HepG2 (cell line): ENCODE results near the gene SND1. TPM values are rescaled to one million over a fixed set of nuclear protein-coding genes. Genes with fewer than 3 reads are reported as not detected.

ENCODE experiments used
- BHLHE40 ChIP-seq: IDR thresholded peaks from 2 replicates; pipeline ENCODE4 v1.6.1; 2011; ENCODE audit warnings: low read length, improper control_type of control experiment
- FOXA3 ChIP-seq: IDR thresholded peaks from 2 replicates; pipeline ENCODE4 v1.6.1; 2016; ENCODE audit warnings: missing genetic modification reagents, missing compliant biosample characterization
- FOXO1 ChIP-seq: sonication (generic); formaldehyde crosslinking; IDR thresholded peaks from 2 replicates; pipeline ENCODE4 v1.4.0; 2020; ENCODE audit warnings: missing genetic modification reagents
- HOXD1 ChIP-seq: sonication (generic); formaldehyde crosslinking; IDR thresholded peaks from 2 replicates; pipeline ENCODE4 v1.5.0; 2020; ENCODE audit warnings: missing genetic modification reagents
- NR2F1 ChIP-seq, 2 experiments: fragments of 450-650 bp in 1 of 2; formaldehyde crosslinking in 1 of 2; IDR thresholded peaks; 2 replicates each; pipeline versions ENCODE4 v1.5.0 to v1.6.1; 2016 to 2020; ENCODE audit warnings: mild to moderate bottlenecking in 1 of 2, missing compliant biosample characterization in 1 of 2, missing genetic modification reagents in 1 of 2, moderate library complexity in 1 of 2
- PRMT3 ChIP-seq: sonication (generic); formaldehyde crosslinking; IDR thresholded peaks from 2 replicates; pipeline ENCODE4 v1.8.1; 2022; ENCODE audit warnings: low read depth, mild to moderate bottlenecking, moderate library complexity, missing genetic modification reagents, borderline replicate concordance
- SPEN ChIP-seq: sonication (generic); formaldehyde crosslinking; IDR thresholded peaks from 2 replicates; pipeline ENCODE4 v1.5.1; 2020; ENCODE audit warnings: low read depth, mild to moderate bottlenecking, missing genetic modification reagents
- SRSF1 ChIP-seq: fragments of 200-400 bp; formaldehyde crosslinking; optimal IDR thresholded peaks from 2 replicates; pipeline ENCODE3; 2017; ENCODE audit warnings: mild to moderate bottlenecking, low read depth, low read length, moderate library complexity
- TAF15 ChIP-seq: fragments of 200-400 bp; formaldehyde crosslinking; IDR thresholded peaks from one replicate; pipeline ENCODE4 v1.6.1; 2018; ENCODE audit warnings: mild to moderate bottlenecking, low read depth, low read length; ENCODE audit not compliant: poor library complexity, severe bottlenecking
- ZBTB25 ChIP-seq: IDR thresholded peaks from 2 replicates; pipeline ENCODE4 v1.6.1; 2018; ENCODE audit warnings: missing genetic modification reagents
- ZHX2 ChIP-seq, 2 experiments: sonication (generic) in 1 of 2; formaldehyde crosslinking in 1 of 2; IDR thresholded peaks; 2 replicates each; pipeline versions ENCODE4 v1.6.1 to v1.9.0; 2014 to 2022; ENCODE audit warnings: antibody characterized with exemption in 1 of 2, borderline replicate concordance in 1 of 2, inconsistent platforms in 1 of 2, low read depth in 1 of 2, missing genetic modification reagents in 1 of 2
- ZNF205 ChIP-seq: IDR thresholded peaks from 2 replicates; pipeline ENCODE4 v1.6.1; 2018; ENCODE audit warnings: missing biosample characterization, missing genetic modification reagents
- ZNF710 ChIP-seq: sonication (generic); formaldehyde crosslinking; IDR thresholded peaks from 2 replicates; pipeline ENCODE4 v1.5.0; 2020; ENCODE audit warnings: mild to moderate bottlenecking, missing genetic modification reagents, borderline replicate concordance
- ZNF766 ChIP-seq: sonication (generic); formaldehyde crosslinking; IDR thresholded peaks from 2 replicates; pipeline ENCODE4 v1.5.0; 2020; ENCODE audit warnings: missing genetic modification reagents, borderline replicate concordance
- polyA plus RNA-seq, 8 experiments: library from polyadenylated mRNA; depleted of rRNA in 3 of 8; stranded (reverse) in 7 of 8; unstranded in 1 of 8; fragments of >200 nt; fragmentation: Illumina TruSeq in 4 of 8; extraction: Trizol in 4 of 8; gene quantifications; 2 replicates each; pipeline versions ENCODE4 v1.2.1 to v1.2.3, GENCODE V29; 2011 to 2016; ENCODE audit warnings: low read depth in 4 of 8, missing spikeins in 1 of 8, mixed read lengths in 1 of 8; ENCODE audit not compliant: insufficient read depth in 1 of 8
- total RNA-seq, 5 experiments: library from RNA; depleted of rRNA; stranded (reverse); fragments of >200 nt; fragmentation: Illumina TruSeq; extraction: Trizol; gene quantifications; 2 replicates each; pipeline ENCODE4 v1.2.3, GENCODE V29; 2016; ENCODE audit warnings: low read depth in 1 of 5
- TF ChIP-seq, protein P1 (sequence below): sonication (generic); formaldehyde crosslinking; IDR thresholded peaks from 2 replicates; pipeline ENCODE4 v1.5.0; 2020; ENCODE audit warnings: missing genetic modification reagents
- TF ChIP-seq, protein P2 (sequence below), 2 experiments: fragments of 450-650 bp in 1 of 2; sonication (generic) in 1 of 2; formaldehyde crosslinking; IDR thresholded peaks; 2 replicates each; pipeline versions ENCODE4 v1.5.0 to v1.8.0; 2020 to 2022; ENCODE audit warnings: mild to moderate bottlenecking in 1 of 2, missing genetic modification reagents in 1 of 2

Gene SND1
- total and polyA plus RNA-seq, 2 of the 13 experiments (the other 11 are each of a cell fraction or from before 2014, with no cell fraction given), result 110 to 182 TPM

DNA sequence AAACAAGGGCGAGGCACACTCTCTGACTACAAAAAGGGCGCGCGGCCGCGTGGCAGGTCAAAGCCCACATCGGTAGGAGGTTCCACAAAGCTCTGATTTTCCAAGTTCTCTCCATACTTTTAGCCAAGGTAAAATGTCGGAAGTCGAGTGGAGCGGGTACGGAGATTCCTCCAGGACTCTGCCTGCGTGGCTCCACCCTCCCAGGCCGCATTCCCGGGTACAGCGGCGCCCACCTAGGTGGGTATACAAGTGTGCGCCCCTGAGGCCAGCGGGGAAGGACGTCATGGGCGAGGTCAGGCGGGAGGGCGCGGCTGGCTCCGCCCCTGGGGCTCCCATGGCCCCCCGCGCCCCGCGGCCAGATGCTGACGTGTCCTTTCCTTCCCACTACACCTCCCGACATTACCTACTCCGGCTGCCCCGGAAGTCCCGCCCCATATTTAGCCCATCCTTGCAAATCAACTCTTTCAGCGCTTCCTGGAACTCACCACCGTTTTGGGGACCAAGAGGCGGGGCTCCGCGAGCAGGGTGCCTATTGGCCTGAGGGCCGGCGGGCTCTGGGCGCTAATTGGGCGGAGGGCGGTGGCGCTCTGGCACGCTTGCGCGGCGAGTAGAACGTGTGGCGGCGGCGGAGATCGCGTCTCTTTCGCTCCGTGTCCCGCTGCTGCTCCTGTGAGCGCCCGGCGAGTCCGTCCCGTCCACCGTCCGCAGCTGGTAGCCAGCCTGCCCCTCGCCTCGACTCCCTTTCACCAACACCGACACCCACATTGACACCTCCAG lies at the start of gene SND1 (continued):
- TF ChIP-seq ZHX2 (IDR thresholded peaks at IDR 0.05; ENCODE audit: low read depth) (peak; percentile 77; the same call in 1 of the 2 replicates), ZHX2 (CRISPR knock-in tag; IDR thresholded peaks at IDR 0.05; ENCODE audit: borderline replicate concordance) (0 out of 2 replicates have a peak, but pooled peaks have one; percentile 51), NR2F1 (CRISPR knock-in tag; IDR thresholded peaks at IDR 0.05) (peak; percentile 52 to 57; a peak in 1 of 4 replicates), ZNF205 (no peak), FOXO1 (CRISPR knock-in tag) (0 out of 2 replicates have a peak, but pooled peaks have one; percentile 25), FOXA3 (CRISPR knock-in tag) (peak; percentile 42; the same call in 1 of the 2 replicates), ZBTB25 (CRISPR knock-in tag) (no peak; the same call in 1 of the 2 replicates), ZNF710 (CRISPR knock-in tag) (no peak), SPEN (CRISPR knock-in tag) (peak; percentile 81), ZNF766 (CRISPR knock-in tag) (peak; percentile 42; the same call in 1 of the 2 replicates), SRSF1 (peak; percentile 35), BHLHE40 (peak; percentile 73), TAF15 (no peak), HOXD1 (peak; percentile 58; the same call in 1 of the 2 replicates), PRMT3 (CRISPR knock-in tag) (peak; percentile 90)
- TF ChIP-seq, protein P1, sequence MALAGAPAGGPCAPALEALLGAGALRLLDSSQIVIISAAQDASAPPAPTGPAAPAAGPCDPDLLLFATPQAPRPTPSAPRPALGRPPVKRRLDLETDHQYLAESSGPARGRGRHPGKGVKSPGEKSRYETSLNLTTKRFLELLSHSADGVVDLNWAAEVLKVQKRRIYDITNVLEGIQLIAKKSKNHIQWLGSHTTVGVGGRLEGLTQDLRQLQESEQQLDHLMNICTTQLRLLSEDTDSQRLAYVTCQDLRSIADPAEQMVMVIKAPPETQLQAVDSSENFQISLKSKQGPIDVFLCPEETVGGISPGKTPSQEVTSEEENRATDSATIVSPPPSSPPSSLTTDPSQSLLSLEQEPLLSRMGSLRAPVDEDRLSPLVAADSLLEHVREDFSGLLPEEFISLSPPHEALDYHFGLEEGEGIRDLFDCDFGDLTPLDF, result peak; percentile 70
- TF ChIP-seq, protein P2, sequence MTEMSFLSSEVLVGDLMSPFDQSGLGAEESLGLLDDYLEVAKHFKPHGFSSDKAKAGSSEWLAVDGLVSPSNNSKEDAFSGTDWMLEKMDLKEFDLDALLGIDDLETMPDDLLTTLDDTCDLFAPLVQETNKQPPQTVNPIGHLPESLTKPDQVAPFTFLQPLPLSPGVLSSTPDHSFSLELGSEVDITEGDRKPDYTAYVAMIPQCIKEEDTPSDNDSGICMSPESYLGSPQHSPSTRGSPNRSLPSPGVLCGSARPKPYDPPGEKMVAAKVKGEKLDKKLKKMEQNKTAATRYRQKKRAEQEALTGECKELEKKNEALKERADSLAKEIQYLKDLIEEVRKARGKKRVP (CRISPR knock-in tag; IDR thresholded peaks at IDR 0.05), result peak in 1 of 2 experiments; percentile 37; a peak in 2 of 4 replicates
